GM12801 (cell line): Measurements from ENCODE around the gene ZNF740.

Source experiments
- CTCF ChIP-seq: IDR thresholded peaks from one replicate; pipeline ENCODE4 v1.5.1; 2011; ENCODE audit warnings: control low read depth; ENCODE audit not compliant: insufficient read length; ENCODE audit errors: extremely low read depth

The ZNF740 gene

GRCh38 chr12:53200107-53200457 lies 19.6 kb downstream of the ZNF740 start:
- TF ChIP-seq CTCF: no peak

- no peak for TF ChIP-seq CTCF
Observed at GRCh38 chr12:53200458-53201176, 20.1 kb downstream of the ZNF740 start.

- TF ChIP-seq CTCF: no peak
Observed at GRCh38 chr12:53201177-53201541, 20.6 kb downstream of the ZNF740 start.

GRCh38 chr12:53201639-53202038 lies 21.1 kb downstream of the ZNF740 start:
- no peak for TF ChIP-seq CTCF

GRCh38 chr12:53204351-53204750 lies 23.8 kb downstream of the ZNF740 start:
- TF ChIP-seq CTCF: no peak

GRCh38 chr12:53205747-53206419 lies 25.4 kb downstream of the ZNF740 start:
- no peak for TF ChIP-seq CTCF

- no peak for TF ChIP-seq CTCF
Observed at GRCh38 chr12:53207042-53207441, 26.5 kb downstream of the ZNF740 start, which contains the start of gene ITGB7. Gene ITGB7 (minus strand): TSS chr12:53207251. CDS start chr12:53200443, 6,808 bp downstream.
